HG03135 (cell line): ENCODE data around the gene ZNF70.

Experiments used
- ATAC-seq: cut with Tn5 transposase; IDR thresholded peaks from one replicate; pipeline ENCODE4 v1.9.1; 2021; ENCODE audit warnings: mild to moderate bottlenecking, moderate library complexity; ENCODE audit not compliant: unreplicated experiment

ZNF70 gene

GRCh38 chr22:23695571-23696325, 55.2 kb downstream of the ZNF70 start:
- no peak for ATAC-seq

- no peak for ATAC-seq
Observed at GRCh38 chr22:23695141-23695540, 55.8 kb downstream of the ZNF70 start.

- ATAC-seq = no peak
Observed at GRCh38 chr22:23693979-23694680, 56.8 kb downstream of the ZNF70 start.

- ATAC-seq = no peak
Observed at GRCh38 chr22:23692598-23693291, 58.2 kb downstream of the ZNF70 start.

- no peak for ATAC-seq
Observed at GRCh38 chr22:23691748-23692423, 59.0 kb downstream of the ZNF70 start.

GRCh38 chr22:23690713-23691112, 60.2 kb downstream of the ZNF70 start, which contains the start of gene RGL4:
Gene RGL4, plus strand, starts transcription at chr22:23691013. Its CDS starts 1,018 bp downstream, at chr22:23692031.
- no peak for ATAC-seq

- ATAC-seq = no peak
Observed at GRCh38 chr22:23689414-23689813, 61.5 kb downstream of the ZNF70 start.
